GM19395 (cell line): ENCODE measurements around the gene WDR35.
"Not testable (repeated sequence)": the region's sequence is repeated elsewhere in the genome, so short reads cannot be mapped to it uniquely, and the experiment has no call there.

ENCODE experiments used
- ATAC-seq: cut with Tn5 transposase; IDR thresholded peaks from one replicate; pipeline ENCODE4 v1.9.1; 2021; ENCODE audit warnings: mild to moderate bottlenecking, moderate library complexity; ENCODE audit not compliant: unreplicated experiment

Gene WDR35

DNA sequence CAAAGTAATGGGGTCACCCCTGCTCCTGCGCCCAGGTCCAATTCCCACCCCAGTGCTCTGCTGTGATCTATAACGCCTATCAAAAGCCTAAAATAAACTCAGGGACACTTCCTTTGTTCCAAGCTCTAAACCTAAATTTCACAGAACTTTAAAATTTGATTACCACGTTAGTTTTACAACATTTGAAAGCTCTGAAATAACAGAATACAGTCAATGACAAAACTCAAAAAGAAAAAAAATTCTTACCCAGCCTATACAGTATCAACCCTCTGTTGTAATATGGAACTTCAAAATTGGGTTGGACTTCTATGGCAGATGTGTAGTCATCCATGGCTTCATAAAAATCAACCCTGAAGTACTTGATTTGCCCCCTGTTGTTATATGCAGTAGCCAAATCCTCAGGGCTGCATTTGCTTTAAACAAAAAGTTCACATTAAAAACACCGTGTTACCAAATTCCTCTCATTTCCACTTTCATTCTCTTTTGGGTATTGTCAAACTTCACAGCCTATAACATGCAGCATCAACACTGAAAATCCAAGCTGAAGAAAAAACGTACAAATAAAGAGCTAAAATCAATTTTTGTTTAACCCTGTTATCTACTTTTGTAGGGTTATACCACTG is 92.2 kb downstream of the WDR35 start:
- ATAC-seq = no peak

DNA sequence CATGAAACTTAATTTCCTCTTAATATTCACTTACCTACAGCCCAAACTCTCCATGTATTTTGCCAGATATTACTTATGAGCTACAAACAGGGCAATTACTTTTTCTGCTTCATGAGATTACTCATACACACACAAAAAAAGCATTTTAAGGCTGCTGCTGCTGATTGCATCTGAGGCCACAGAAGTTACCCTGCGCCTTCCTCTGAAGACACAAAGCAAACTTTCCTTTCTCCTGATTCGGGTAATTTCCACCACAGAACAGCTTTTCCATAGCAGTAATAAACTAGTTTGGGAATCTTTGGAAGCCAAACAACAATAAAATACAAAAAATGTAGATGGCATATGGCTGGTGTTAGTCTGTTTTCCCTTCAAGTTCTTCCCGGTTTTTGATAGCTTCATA is 94.4 kb downstream of the WDR35 start:
- no peak for ATAC-seq

DNA sequence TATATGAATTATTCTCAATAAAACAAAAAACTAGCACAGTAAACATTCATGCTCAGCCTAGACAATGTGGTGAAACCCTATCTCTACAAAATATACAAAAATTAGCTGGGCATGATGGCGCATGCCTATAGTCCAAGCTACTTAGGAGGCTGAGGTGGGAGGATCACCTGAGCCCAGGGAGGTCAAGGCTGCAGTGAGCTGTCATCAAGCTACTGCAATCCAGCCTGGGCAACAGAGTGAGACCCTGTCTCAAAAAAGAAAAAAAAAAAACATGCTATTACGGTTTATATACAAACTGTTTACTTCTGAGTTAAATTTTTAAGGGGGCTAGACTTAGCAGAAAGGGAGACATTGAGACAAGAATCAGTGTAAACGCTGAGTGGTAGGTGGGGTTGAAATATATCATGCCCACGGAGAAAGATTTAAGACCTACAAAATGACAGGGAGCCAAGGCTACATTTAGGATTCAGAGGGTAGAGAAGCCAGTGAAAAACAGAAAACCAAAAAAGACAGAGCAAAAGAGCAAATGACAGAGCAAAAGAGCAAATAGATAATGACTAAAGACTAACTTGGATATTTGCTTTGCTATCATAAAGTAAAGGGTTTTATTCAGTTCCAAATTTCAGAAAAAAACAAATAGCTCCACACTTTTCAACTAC is 95.6 kb downstream of the WDR35 start:
- peak; percentile 40 for ATAC-seq

- ATAC-seq = peak; percentile 85
Measured at GRCh38 chr2:19893520-19894133, 96.3 kb downstream of the WDR35 start.

DNA sequence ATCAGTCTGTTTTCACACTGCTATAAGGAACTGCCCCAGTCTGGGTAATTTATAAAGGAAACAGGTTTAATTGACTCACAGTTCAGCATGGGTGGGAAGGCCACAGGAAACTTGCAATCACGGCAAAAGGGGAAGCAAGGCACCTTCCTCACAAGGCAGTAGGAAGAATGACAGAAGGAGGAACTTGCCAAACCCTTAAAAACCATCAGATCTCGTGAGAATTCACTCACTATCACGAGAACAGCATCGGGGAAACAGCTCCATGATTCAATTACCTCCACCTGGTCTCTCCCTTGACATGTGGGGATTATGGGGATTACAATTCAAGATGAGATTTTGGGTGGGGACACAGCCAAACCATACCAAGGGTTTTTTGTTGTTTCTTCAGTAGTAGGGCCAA is 97.9 kb downstream of the WDR35 start:
- ATAC-seq = not testable (repeated sequence)

GRCh38 chr2:19890104-19890503 is 99.8 kb downstream of the WDR35 start:
- no peak for ATAC-seq

GRCh38 chr2:19888831-19889230 is 101.1 kb downstream of the WDR35 start:
- no peak for ATAC-seq

DNA sequence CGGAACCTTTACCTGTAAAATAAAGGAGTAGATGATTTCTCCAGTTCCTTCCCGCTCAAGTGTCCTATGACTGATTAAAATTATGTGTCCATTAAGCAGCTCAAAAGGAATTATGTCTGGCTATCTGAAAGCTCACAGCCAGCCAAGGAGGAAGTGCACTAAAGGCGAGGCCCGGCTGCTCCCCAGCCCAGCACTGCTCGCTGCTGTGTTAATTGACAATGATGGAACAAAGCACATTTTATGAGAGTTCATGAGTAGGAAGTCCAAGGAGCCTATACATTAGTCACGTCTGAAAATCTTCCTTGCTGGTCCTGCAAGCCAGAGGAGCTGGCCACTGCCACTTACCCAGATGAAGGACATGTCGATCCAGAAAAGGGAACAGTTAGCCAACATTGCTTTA is 102.4 kb downstream of the WDR35 start:
- ATAC-seq = no peak

GRCh38 chr2:19886261-19886660 is 103.6 kb downstream of the WDR35 start:
- ATAC-seq = no peak

DNA sequence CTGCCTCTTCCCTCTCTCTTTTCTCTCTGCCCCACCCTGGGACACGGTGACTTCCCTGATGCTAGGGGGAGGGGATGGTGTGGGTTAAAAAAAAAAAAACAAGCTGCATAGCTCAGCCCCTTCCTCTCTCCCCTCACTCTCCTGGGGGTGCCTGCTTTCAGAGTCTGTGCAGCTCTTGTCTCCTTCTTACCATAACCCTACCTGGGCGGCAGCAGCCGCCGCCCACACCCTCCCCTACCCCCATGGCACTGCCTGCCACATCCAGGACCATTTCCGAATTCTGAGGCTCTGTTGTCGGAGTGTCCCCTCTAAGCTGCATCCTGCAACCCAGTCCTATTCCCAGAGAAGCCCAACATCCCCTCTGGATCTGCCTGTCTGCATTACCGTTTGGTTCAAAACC is 104.1 kb downstream of the WDR35 start:
- ATAC-seq = no peak

DNA sequence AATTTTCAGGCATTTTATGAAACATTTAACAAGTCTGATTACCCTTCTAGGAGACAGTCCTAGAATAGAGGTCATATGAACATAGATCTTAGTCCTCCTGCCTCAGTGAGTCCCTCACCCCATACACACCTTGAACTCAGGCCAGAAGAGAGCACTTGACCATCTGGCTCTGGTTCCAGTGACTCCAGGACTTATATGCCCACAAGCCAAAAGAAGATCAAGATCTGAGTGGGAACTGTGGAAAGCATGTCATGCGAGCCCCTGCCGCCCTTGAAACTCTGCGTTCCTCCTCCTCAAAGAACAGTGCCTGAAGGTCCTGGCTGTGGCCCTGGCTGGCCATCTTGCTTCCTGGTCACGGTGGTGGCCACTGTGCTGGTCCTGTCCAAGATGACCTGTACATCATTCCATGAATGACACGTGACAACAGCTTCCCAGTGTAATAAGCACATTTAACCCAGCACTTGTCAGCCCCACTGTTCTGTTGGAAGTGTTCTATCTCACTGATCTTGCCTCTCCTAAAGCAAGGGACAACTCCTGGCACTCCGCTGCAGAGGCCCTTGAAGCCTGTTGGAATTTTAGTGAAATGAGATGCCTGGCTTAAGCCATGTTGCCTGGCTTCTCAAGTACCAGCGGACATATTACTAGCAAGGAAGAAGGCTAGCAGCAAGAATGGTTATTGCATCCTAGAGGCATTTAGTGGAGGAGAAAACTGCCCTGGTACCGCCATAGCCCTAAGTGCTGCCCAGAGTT is 105.8 kb downstream of the WDR35 start:
- ATAC-seq = no peak

DNA sequence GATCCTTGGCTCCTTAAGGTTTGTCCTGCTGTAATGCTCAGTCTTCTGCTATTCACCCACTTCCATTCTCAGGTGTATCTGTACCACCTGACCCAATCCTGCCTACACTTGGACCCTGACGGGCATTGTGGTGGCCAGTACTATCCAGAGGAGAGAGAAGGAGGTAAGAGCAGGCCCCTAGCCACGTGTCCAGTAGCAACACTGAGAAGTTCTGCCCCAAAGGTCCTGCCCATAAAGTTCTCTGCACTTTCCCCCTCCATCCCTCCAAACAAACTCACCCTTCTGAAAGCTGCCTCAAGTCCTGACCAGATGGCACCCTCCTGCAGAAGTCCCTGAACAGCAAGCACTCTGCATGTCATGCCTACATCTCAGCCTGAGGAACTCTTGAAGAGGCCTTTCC is 106.4 kb downstream of the WDR35 start:
- no peak for ATAC-seq

GRCh38 chr2:19882286-19882685 is 107.6 kb downstream of the WDR35 start:
- no peak for ATAC-seq

DNA sequence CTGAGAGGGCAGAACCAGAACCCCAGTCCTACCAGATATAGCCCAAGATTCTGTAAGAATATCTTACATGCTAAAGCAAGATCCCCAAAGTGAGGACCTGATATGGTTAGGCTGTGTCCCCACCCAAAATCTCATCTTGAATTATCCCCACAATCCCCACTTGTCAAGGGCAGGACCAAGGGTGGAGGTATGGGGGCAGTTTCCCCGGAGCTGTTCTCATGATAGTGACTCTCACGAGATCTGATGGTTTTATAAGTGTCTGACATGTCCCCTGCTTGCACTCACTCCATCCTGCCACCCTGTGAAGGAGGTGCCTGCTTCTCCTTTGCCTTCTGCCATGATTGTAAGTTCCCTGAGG is 108.0 kb downstream of the WDR35 start:
- ATAC-seq = no peak

GRCh38 chr2:19881221-19881907 is 108.5 kb downstream of the WDR35 start:
- no peak for ATAC-seq

- ATAC-seq = not testable (repeated sequence)
Measured at GRCh38 chr2:19880191-19880590, 109.7 kb downstream of the WDR35 start.

- ATAC-seq = no peak
Measured at GRCh38 chr2:19879120-19879519, 110.8 kb downstream of the WDR35 start.

DNA sequence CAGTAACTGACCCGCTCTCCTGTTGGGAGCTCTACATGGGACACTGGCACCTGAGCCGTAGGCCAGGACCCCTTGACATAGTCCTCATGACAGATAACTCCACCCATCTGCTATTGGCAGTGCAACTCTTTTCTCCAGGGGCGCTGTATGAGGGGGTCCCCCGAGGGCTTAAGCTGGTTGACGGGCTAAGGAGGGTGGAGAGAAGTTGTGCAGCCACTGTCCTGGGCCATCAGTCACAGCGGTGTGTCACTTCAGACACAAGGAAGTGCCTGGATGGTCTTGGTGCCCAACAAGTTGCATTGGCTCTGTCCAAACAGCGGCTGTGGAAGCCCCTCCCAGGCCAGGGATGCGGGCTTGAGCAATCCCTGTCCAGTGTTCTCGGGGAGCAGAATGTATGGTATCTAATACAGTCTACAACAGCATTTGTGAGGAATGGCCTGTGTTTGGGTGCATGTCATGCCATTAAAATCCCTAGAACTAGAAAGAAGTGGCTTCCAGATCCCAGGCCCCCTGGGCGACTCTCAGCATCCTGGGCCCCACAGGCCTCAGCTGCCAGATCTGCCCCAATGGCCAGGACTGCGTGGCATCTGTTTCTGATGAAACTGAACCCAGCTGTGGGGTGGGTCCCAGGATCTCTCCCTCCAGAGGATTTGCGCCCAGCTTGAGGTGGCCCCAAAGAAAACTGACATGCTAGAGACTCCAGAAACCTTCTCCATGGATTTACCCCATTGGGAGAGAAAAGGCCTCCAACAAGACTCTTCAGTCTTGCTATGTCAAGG is 111.4 kb downstream of the WDR35 start:
- no peak for ATAC-seq

DNA sequence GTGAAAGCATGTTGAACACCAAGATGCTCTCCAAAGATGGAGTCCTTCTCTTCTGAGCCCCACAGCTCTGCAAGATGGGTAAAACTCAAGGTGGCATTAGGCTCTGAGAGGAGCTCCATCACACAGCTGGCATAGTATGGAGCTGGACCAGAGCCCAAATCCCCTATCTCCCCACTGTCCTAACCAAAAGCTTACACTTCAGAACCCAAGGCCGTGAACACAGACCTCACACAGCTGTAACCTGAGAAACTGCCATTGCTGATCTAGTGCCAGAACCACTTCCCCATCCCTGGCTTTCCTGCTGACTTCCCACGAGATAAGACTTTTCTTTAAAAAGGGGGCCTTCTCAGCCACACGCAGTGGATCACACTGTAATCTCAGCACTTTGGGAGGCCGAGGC is 113.2 kb downstream of the WDR35 start:
- no peak for ATAC-seq

DNA sequence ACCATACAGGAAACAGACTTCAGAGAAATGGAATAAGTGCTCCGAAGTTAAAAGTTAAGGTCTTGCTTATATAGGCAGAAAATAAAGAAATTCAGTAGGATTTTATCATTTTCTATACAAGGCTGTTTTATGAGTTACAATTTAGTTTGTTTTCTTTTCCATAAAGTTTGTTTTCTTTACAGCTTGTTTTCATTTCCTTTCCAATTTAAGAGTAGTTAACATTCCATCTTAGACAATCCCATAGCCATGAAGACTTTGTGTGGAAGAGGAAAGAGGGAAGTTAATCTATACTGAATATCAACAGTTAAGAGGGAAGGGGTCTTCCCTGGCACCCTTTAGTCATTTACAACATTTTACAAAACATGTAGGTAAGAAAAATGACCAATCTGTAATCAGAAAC is 114.6 kb downstream of the WDR35 start:
- no peak for ATAC-seq

GRCh38 chr2:19874726-19875125 is 115.2 kb downstream of the WDR35 start:
- no peak for ATAC-seq
